ENCODE results near the gene FIGNL2.
A peak's percentile ranks its signal among the peaks of the same experiment; 100 is the strongest.
"Not testable (repeated sequence)": the region's sequence is repeated elsewhere in the genome, so short reads cannot be mapped to it uniquely, and the experiment has no call there.

The FIGNL2 gene

DNA sequence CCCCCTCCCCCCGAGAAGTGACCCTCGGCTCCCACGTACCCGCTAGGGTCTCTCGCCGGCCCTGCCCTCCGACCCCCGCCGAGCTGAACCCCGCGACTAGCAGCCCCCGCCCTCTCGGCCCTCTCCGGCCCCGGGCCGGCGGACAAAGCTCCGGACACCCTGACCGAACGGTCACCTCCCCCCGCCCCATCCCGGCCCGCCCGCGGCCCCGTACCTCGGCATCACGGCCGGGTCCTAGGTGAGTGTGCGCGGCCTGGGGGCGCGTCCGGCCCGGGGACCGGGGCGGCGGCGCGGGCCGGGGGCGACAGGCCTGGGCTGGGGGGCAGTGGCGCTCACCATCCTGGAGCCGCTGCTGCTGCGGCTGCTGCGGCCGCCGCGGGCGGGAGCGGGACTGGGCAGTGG is at the start of gene FIGNL2:
Gene FIGNL2 (minus strand): TSS at position 393 of the 402 bp plus-strand sequence. CDS start 26,305 bp downstream, outside the sequence.
- DNase-seq = no peak

DNA sequence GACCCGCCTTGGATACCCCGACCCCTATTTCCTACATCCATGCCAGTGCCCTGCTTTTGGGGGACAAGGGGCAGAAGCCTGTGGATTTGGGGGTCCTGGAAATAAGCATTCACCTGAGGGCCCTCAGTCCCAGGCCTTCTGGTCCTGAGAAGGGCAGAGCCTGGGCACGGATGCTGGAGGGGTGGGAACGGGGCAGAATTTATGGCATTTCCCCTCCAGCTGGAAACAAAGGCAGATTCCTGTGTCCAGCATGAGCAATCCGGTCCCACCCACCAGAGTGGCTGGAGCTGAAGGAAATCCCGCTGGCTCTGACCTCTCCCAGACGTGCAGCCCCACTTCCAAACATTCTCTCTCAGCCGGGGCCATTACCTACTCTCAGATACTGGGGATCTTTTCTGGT is 48.7 kb upstream of the FIGNL2 start:
- no peak for DNase-seq

- DNase-seq = no peak
Observed at GRCh38 chr12:51896236-51896635, 47.7 kb upstream of the FIGNL2 start.

DNA sequence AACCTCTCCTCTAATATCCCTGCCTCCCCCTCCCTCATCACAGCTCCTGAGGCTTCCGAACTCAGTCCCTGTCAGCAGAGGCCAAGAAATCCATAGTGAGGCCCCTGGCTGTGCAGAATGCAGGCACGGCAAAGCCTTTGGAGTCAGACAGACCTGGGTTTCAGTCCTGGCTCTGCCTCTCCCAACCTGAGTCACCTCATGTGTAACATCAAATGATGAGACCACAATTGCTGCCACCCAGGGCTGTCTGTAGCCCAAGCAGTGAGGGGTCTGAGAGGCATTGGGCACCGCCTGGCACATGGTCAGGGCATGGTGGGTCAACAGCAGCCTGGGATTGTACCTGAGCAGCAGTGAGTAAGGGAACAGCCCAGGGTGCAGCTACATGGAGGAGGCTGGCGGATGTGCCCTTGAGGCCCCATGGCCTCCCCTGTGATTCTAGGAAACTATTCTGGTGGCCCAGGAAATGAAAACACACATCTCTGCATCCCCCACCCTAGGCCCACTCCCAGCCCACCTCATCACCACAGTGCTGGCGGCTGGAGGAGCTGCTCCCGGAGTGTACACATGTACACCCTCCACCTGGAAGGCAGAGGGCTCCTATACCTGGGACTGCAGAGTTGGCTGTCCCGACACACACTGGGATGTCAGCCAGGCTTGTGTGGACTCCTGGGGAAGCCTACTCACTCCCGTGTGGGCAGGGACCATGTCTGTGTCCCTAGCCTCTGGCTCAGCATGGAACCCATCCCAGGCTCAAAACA is 47.0 kb upstream of the FIGNL2 start:
- no peak for DNase-seq

DNA sequence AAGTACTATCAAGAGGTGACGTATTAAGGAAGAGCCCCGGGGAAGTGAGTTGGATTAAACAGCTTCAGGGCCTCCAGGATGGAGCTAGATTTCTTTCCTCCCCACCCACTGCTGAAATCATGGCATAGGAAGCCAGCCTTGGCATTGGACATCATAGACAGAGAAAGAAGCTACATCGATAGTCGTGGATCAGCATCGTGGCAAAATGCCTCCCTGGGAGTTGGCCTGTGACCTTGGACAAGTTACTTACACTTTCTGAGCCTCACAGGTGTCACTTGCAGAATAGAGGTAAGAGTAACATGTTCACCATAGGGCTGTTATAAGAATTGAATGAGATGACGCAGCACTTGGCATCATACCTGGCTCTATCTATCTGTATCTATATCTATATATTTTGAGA is 45.3 kb upstream of the FIGNL2 start:
- DNase-seq = no peak

- DNase-seq = peak; percentile 27
Observed at GRCh38 chr12:51891843-51892242, 43.3 kb upstream of the FIGNL2 start.

DNA sequence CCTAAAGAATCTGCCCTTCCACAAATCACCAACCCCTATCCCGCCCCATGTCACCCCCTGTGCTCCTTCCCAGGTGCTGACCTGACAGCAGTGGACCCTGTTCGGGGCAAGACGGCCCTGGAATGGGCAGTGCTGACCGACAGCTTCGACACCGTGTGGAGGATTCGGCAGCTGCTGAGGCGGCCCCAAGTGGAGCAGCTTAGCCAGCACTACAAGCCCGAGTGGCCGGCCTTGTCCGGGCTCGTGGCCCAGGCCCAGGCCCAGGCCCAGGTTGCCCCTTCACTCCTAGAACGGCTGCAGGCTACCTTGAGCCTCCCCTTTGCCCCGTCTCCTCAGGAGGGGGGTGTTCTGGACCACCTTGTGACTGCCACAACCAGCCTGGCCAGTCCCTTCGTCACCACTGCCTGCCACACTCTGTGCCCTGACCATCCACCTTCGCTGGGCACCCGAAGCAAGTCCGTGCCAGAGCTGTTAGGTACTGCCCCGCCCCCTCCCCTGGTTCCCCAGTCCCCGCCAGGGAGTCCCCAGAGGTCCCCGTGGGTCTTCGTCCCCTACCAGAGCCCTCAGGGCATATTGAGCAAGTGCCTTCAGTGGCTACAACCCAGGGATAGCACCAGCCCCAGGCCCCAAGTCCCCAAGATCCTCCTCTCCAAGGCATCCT is 42.1 kb upstream of the FIGNL2 start:
- no peak for DNase-seq

GRCh38 chr12:51890133-51890464 is 41.6 kb upstream of the FIGNL2 start:
- DNase-seq = no peak

DNA sequence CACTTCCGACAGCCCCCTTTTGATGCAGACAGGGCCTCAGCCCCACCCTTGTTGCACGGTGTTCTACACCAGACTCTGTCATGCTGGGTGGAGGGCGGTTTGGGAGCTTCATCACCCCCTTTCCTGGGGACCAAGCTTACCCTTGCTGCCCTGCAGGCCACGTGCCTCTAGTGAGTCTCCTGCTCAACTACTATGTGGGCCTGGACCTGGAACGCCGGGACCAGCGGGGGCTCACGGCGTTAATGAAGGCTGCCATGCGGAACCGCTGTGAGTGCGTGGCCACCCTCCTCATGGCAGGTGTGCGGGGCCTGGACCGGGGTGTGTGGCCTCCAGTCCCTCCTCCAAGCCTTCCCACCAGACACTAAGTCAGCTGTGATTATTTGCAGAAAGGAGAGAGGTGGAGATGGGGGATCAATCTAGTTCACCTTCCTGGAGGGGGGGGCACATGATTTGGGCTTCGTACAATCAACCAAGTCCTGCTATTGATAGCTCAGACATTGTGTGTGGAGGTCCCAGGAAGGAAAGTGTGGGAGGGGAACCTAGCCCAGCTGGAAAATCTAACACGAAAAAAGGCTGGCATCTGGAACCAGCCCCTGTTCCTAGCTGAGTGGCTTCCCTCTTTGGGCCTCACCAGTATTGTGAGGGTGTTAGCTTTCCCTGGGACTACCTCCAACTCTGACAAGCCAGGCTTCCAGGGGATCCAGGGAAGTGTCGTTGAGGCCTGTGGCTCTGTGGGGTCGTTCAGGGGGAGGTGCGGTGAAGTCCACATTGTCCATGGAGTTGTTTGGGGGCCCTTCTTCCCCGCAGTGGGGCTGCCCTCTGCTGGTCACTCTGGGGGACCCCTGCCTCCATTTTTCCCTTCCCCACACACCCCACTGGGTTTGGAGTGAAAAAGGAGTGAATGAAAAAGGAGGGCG is 41.0 kb upstream of the FIGNL2 start:
- no peak for DNase-seq

DNA sequence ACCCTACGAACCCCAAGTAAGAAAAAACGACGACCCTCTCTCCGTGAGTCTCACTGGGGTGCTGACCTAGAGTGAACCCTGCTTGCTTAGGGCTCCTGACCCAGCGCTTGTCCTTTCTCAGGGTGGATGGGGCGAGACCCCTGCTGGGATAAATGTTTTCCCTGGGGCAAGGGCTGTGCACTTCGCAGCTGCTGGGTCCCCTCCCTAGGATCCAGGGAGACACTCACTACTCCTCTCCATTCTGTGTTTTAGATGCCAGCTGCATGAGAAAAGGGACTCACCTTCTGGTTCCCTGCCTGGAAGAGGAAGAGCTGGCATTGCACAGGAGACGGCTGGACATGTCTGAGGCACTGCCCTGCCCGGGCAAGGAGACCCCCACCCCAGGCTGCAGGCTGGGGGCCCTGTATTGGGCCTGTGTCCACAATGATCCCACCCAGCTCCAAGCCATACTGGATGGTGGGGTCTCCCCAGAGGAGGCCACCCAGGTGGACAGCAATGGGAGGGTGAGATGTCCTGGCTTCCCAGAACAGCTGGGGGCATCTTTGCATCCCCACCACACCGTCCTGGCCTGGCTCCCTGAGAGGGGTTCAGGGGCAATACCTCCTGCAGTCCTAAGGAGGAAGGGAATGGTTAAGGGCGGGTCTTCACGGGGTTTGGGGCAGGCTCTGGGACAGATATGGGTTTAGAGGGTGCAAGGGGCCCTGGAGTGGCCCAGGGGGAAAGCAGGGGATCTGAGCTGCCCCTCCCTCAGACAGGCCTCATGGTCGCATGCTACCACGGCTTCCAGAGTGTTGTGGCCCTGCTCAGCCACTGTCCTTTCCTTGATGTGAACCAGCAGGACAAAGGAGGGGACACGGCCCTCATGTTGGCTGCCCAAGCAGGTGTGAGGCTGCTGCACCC is 40.0 kb upstream of the FIGNL2 start:
- no peak for DNase-seq

- DNase-seq = no peak
Observed at GRCh38 chr12:51887476-51888315, 39.2 kb upstream of the FIGNL2 start, which contains the start of gene ANKRD33. Gene ANKRD33 (plus strand): TSS chr12:51888103. CDS start chr12:51888187, 84 bp downstream.

- peak; percentile 95 for DNase-seq
Observed at GRCh38 chr12:51886021-51886710, 37.6 kb upstream of the FIGNL2 start.

DNA sequence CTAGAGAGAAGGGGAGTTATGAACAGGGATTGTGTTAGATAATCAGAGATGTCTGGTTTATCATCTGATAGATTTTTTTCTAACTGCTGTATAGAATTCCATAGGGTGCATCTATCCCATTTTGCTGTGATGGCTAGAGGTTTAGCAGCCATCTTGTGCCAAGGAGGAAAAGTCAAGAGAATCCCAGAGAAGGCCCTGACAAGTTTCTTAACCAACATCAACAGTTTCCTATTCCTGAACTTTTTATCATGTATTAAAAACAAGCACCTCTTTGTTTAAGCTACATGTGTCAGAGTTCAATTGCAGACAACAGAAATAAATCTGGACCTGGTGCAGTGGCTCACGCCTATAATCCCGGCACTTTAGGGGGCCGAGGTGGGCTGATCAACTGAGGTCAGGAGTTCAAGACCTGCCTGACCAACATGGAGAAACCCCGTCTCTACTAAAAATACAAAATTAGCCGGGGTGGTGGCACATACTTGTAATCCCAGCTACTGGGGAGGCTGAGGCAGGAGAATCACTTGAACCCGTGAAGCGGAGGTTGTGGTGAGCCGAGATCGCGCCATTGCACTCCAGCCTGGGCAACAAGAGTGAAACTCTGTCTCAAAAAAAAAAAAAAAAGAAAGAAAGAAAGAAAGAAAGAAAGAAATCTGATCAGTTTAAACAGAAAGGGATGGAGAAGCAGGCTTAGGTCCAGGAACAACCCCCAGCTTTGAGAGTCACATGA is 36.9 kb upstream of the FIGNL2 start:
- DNase-seq = not testable (repeated sequence)

- DNase-seq = no peak
Observed at GRCh38 chr12:51884676-51885229, 36.2 kb upstream of the FIGNL2 start.

DNA sequence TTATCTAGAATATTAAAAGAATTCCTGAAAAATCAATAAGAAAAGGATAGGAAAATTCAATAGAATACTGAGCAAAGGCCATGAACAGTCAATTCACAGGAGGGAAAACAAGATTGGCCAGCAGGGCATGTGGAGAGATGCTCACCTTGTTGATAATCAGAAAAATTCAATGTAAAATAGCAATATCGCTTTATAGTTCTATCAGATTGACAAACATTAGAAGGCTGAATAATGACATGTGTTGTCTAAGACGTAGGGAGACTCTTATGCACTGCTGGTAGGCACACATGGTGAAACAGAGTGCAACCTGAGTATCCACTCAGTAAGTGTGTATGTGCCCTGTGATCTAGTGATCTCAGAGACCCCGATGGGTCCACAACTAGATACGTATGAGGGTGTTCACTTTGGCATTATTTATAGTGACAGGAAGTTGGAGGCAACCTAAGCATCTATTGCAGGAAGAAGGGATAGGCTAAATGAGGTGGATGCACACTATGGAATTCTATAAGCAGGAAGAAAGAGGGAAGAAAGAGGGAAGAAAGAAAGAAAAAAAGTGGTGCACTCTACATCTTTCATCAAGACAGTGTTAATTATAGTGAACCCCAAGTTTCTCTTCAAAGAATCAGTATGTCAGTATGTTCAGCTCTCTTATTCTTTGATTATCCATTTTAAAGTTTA is 35.6 kb upstream of the FIGNL2 start:
- no peak for DNase-seq

- DNase-seq = no peak
Observed at GRCh38 chr12:51883295-51883694, 34.8 kb upstream of the FIGNL2 start.

DNA sequence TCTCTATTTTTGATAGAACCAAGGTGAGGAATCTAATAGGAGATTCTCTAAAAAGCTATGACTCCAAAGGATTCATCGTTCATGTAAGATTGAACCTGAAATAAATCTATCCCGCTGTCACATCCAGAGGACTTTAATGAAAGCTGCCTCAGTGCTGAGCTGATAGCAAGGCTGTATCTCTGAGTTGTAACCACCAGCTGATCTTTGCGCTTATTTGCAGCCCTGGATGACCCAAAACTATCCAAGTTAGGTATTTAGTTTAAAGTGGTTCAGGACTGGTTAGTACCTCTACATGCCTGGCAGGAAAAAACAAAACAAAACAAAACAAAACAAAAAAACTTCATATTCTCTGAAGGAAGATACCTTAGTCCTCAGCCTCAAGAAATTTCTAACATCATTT is 30.6 kb upstream of the FIGNL2 start:
- DNase-seq = no peak

DNA sequence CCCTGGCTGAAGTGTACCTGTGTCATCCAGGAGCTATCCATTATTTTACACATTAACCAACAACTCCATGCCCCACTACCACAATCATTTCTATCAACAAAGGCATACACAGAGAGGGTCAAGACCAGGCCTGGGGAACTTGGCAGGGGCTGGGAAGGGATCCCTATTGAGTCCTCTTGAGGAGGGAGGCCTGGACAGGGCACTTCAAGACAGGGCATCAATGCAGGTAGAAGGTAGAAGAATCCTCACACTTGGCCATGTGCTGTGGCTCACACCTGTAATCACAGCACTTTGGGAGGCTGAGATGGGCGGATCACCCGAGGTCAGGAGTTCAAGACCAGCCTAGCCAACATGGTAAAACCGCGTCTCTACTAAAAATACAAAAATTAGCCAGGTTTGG is 26.0 kb upstream of the FIGNL2 start:
- DNase-seq = no peak

DNA sequence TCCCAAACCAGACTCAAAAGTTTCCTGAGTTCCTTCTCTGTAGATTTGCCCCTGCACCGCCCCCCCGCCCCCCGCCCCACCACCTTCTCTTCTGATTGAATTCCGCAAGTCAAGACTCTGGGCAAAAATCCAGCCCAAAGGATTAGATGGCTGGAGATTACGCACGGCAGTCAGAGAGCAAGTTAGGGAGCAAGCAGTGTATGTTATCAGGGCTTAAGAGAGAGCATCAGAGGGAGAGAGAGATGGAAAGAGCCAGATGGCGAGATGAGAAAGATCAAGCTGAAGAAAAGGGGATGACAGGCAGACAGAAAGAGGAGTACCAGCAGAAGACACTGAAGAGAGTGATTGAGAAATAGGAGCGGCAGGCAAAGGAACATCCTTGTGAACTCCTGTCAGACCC is 25.5 kb upstream of the FIGNL2 start:
- DNase-seq = no peak
